ENCODE data around the gene ANKRD33.

The ANKRD33 gene

GRCh38 chr12:51917041-51917590 lies 29.2 kb downstream of the ANKRD33 start:
- DNase-seq (ENCODE audit: low spot score): no peak

DNA sequence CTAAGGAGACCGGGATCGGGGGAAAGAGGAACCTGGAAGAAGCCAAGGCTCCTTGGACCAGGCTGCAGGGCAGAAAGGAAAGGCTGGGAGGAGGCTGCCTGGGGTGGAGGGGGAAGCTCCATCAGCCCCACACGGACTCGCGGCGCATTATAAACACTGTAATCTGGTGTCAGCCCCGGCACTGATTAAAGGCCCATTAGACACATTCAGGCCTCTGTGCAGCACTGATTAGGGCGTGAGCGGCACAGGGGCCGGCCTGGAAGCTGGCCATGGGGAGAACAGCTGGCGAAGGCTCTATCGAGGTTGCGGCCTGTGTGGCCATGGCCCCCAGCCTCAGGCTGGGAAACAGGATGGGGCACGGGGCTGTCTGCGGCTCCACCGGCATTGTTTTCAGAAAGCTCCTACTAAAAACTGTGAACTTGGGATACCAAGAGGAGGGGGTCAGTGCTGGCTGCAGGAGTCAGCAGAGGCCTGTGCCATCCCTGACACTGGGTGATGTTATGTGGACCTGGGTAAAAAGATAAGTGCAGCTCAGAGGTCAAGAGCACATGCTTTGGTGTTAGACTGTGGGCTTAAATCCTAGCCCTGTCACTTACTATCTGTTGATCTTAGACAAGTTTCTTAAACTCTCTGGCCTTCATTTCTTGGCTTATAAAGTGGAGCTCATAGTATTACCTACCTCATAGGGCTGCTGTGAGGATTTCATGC lies 30.0 kb downstream of the ANKRD33 start:
- DNase-seq (ENCODE audit: low spot score): no peak

DNA sequence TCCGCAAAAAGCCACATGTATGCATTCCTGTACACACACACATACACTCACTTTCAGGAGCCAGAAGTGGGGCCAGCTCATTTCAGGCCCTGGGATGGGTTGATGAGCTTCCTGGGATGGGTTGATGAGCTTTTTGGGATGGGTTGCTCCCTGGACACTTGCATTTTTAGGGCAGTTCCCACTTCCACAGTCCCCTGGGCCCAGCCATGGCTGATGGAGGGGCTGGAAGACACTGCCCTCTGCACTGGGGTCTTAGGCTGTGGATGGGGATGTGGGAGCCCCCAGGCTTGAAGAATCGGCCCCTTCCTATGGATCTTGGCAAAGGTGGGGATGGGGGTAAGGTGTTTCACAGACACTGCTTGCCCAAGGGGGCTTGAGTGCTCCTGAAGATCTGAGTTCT lies 32.1 kb downstream of the ANKRD33 start:
- DNase-seq (ENCODE audit: low spot score): no peak

DNA sequence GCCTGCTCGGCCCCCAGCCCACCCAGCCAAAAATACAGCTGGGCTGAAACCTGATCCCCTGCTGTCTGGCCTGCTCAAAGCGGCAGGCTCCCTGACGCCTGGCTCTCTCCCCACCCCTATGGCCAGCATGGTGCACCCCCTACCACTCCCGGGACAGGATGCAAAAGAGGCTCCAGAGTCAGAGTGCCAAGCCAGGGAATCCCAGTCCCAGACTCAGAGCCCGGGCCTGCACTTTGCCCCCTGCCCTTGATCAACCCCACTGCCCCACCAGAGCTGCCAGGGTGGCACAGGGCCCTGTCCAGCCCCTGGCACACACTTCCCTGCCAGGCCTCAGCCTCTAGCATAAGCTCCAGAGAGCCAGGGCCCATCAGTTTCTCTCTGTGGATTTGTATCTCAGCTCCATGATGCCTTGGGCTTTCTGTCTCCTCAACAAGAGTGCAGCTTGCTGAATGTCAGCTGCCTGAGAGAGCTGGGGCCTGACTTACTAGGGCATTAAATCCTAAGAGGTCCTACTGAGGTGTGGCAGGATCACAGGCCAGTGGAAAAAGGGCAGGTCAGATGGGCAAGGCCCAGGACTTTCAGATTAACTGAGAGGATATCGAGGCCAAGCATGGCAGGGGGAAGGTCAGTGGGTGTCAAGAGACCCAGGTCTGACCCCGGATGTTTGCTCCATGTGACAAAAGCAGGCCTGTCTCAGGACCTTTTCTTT lies 33.3 kb downstream of the ANKRD33 start:
- DNase-seq (ENCODE audit: low spot score): no peak

DNA sequence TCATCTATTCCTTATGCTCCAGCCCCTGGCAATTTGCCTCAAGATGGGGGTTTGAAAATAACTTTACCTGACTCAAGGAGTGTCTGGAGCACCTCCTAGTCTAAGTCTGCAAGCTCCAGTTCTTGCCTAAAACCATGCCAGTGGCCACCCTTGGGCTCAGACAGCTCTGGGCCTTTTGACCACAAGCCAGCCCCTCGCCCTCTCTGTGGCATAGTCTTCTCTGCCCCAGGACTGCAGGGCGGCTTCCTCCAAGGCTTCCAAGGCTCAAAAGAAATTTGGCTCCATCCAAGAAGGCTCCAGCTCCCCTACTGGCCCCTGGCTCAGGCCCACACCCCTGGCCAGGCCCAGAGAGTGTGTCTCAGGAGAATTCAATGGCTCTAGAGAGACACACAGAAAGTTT lies 34.2 kb downstream of the ANKRD33 start:
- DNase-seq (ENCODE audit: low spot score): no peak

DNA sequence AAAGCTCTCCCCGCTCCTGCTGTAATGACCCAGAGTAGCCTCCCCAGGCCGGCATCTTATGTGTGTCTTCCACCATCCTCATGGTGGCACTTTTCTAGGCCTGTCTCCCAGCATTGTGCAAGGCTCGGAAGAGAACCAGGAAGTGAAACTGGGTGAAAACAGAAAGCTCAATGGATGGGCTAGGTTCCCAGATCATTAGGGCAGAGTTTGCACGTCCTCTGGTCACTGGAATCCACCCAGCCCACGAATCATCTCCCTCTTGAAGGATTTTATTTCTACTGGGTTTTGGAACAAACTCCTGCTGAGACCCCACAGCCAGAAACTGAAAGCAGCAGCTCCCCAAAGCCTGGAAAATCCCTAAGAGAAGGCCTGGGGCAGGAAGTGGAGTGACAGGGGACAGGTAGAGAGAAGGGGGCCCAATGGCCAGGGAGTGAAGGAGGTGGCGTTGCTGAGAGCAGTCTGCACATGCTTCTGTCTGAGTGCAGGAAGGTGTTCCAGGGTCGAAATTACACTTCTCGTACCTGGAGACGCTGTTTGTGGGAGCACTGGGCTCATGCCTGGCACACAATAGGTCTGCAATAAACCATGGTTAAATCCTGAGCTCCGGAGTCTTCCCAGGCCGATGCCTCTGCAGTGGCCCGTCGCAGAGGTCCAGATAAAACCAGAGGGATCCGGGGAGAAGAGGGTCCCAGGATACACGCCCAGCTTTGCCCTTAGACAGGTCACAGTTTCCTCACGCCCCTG lies 35.0 kb downstream of the ANKRD33 start:
- DNase-seq (ENCODE audit: low spot score): no peak

GRCh38 chr12:51923506-51924365 lies 35.8 kb downstream of the ANKRD33 start:
- peak; percentile 39 for DNase-seq (ENCODE audit: low spot score)

GRCh38 chr12:51924551-51925319 lies 36.8 kb downstream of the ANKRD33 start:
- no peak for DNase-seq (ENCODE audit: low spot score)

- no peak for DNase-seq (ENCODE audit: low spot score)
These were observed 37.6 kb downstream of the ANKRD33 start for GRCh38 chr12:51925346-51926063.

- no peak for DNase-seq (ENCODE audit: low spot score)
These were observed 38.2 kb downstream of the ANKRD33 start for GRCh38 chr12:51926064-51926632.

GRCh38 chr12:51926718-51927117 lies 38.8 kb downstream of the ANKRD33 start:
- peak; percentile 48 for DNase-seq (ENCODE audit: low spot score)

DNA sequence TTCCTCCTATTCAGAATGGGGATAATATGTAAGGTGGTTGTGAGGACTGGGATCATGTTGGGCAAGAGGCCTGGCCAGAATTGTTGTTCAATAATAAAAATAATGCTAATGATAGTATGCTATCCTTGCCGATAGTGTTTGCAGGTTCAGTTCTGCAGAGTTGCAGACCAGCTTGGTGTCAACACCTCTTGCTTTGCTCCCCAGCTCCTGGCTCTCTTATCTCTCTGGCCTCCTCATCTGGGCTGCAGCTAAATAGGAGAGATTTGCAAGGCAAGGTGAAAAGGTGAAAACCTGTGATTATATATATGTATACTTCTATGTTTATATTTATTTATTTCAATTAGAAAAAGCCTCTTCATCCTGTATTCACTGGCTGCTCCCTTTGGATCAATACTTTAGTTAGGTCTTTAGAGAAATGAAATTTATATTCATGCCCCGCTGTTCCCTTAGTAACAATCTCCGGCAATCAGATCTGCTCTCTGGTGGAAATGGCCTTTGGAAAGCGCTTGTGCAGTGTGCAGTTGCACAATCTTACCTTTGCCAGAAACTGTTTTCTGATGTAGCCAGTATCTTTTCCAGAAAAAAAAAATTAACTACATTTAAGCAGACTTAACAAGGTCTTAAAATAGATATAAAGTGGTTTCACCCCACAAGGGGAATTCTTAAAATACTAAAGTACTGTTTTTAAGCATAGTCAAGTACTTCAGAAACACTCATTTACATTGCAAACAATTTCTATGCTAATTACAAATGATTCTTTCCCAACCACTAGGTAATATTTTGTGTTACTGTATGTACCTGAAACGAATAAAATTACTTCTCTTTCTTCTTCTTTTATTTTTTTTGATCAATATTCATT lies 44.5 kb downstream of the ANKRD33 start:
- no peak for DNase-seq (ENCODE audit: low spot score)

- no peak for DNase-seq (ENCODE audit: low spot score)
These were observed 46.2 kb downstream of the ANKRD33 start for GRCh38 chr12:51934080-51934479.

- no peak for DNase-seq (ENCODE audit: low spot score)
These were observed 50.0 kb downstream of the ANKRD33 start for GRCh38 chr12:51937926-51938325.

DNA sequence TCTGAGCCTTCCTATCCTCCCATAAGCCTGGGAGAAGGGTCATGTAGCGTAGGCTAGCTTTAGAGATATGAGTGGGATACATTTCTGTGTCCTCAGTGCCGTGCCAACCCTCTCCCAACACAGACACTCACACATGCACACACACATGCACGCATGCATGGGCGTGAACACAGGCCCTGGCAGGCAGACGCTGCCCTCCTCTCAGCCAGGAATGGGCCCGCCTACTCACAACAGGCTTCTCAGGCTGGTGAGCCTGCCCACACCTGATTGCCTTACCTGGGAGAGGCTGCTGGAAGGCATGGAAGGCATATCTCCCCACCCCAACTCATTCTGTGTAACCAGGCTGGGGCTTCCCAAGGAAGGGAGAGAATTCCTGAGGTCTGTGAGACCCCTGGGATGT lies 50.8 kb downstream of the ANKRD33 start:
- DNase-seq (ENCODE audit: low spot score): no peak

GRCh38 chr12:51941011-51941581 lies 53.2 kb downstream of the ANKRD33 start:
- DNase-seq (ENCODE audit: low spot score): no peak
